Measurements from ENCODE around the gene KDELR3. TPM values are rescaled to one million over a fixed set of nuclear protein-coding genes. Genes with fewer than 3 reads are reported as not detected.

KDELR3 gene
- polyA plus RNA-seq, 1 of the 3 experiments (the other 2 are of a cell fraction): 17.1 TPM

DNA sequence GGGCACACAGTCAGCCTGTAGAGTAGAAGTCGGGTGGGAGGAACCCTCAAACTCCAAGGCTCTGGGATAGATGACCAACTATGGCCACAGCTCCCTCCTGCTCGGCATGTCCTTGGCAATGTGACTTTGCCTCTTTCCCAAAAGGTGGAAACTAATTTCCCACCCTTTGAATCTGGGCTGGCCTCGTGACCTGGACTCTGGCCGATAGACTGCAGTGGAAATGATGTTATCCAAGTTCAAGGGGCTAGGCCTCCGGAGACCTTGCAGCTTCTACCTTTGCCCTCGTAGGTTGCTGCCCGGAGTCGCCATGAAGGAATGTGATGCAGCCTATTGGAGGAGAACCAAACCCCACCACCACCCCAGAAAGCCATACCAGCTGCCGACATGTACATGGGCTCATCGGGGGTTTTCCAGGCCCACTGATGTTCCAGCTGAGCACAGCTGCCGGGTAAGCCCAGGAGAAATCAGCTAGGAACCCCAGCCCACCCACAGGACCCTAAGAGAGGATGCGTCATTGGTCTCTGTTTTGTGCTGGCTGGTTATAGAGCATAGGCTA, 43.3 kb upstream of the KDELR3 start:
- no peak for DNase-seq
- Histone ChIP-seq H3K4me3 (ENCODE audit: low read depth in 2 of 2, low read length in 1 of 2) (no peak overlapping the region), H3K9ac (no peak overlapping the region), H3K9me3 (no peaks in the 10 kb centered on the region), H3K27ac (ENCODE audit: low read depth in 2 of 2, low read length in 1 of 2) (no peak overlapping the region), H2AFZ (ENCODE audit: low read depth) (no peak overlapping the region), H3K27me3 (ENCODE audit: insufficient read depth) (no peaks in the 10 kb centered on the region), H3F3A (replicated peaks; ENCODE audit: insufficient read depth) (no peaks in the 10 kb centered on the region), H3K9me2 (no peaks in the 10 kb centered on the region), H3K79me2 (ENCODE audit: insufficient read depth) (no peaks in the 10 kb centered on the region), H4K20me1 (ENCODE audit: insufficient read depth) (no peaks in the 10 kb centered on the region), H3K4me1 (ENCODE audit: control insufficient read depth in 1 of 2, insufficient read depth in 2 of 2, low read depth in 1 of 2, low read length in 1 of 2) (no peaks in the 10 kb centered on the region), H3K36me3 (replicated peaks in 1 of 2; ENCODE audit: control insufficient read depth in 1 of 2, insufficient read depth in 2 of 2, low read length in 1 of 2) (no peaks in the 10 kb centered on the region), H3K4me2 (no peak overlapping the region)
- ChIA-PET POLR2A (no interaction called here), CTCF (no interaction called here)
- TF ChIP-seq RCOR1 (IDR thresholded peaks at IDR 0.05; ENCODE audit: low read length) (no peak), GATA2 (CRISPR knock-in tag; IDR thresholded peaks at IDR 0.05) (no peak), RAD21 (IDR thresholded peaks at IDR 0.05; ENCODE audit: low read length) (no peak)
- WGBS (ENCODE audit: low lambda C conversion rate): 58% methylated on average over 2 of the region's 12 CpGs

DNA sequence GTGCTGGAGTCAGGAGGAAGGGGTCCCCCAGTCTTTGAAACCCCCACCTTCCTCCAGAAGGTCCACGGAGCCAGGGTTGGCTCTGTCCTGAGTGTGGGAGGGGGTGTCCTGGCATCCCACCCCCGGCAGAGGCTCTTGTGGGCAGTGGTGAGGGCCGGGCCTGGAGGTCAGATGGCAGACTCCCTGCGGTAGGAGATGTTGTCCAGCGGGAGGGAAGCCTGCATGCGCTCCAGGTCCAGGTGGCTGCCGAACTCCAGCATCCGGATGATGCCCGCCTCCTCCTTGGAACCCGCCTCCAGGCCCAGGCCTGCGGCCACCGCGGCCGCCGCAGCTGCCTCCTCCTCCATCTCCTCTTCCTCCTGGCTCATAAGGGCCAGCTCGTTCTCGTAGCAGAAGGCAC, 41.3 kb upstream of the KDELR3 start:
- no peaks in the 10 kb centered on the region for H3K27me3 ChIP-seq (ENCODE audit: insufficient read depth)
- no peaks in the 10 kb centered on the region for H3K9me2 ChIP-seq
- H3K36me3 ChIP-seq (replicated peaks in 1 of 2; ENCODE audit: control insufficient read depth in 1 of 2, insufficient read depth in 2 of 2, low read length in 1 of 2): no peaks in the 10 kb centered on the region
- TF ChIP-seq RXRA (IDR thresholded peaks at IDR 0.05; ENCODE audit: borderline replicate concordance, low read depth): no peak
- no peak for TF ChIP-seq JUND (IDR thresholded peaks at IDR 0.05)
- TF ChIP-seq, protein P1, sequence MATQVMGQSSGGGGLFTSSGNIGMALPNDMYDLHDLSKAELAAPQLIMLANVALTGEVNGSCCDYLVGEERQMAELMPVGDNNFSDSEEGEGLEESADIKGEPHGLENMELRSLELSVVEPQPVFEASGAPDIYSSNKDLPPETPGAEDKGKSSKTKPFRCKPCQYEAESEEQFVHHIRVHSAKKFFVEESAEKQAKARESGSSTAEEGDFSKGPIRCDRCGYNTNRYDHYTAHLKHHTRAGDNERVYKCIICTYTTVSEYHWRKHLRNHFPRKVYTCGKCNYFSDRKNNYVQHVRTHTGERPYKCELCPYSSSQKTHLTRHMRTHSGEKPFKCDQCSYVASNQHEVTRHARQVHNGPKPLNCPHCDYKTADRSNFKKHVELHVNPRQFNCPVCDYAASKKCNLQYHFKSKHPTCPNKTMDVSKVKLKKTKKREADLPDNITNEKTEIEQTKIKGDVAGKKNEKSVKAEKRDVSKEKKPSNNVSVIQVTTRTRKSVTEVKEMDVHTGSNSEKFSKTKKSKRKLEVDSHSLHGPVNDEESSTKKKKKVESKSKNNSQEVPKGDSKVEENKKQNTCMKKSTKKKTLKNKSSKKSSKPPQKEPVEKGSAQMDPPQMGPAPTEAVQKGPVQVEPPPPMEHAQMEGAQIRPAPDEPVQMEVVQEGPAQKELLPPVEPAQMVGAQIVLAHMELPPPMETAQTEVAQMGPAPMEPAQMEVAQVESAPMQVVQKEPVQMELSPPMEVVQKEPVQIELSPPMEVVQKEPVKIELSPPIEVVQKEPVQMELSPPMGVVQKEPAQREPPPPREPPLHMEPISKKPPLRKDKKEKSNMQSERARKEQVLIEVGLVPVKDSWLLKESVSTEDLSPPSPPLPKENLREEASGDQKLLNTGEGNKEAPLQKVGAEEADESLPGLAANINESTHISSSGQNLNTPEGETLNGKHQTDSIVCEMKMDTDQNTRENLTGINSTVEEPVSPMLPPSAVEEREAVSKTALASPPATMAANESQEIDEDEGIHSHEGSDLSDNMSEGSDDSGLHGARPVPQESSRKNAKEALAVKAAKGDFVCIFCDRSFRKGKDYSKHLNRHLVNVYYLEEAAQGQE (IDR thresholded peaks at IDR 0.05; ENCODE audit: low read depth, low read length): no peak
- TF ChIP-seq, protein P2, sequence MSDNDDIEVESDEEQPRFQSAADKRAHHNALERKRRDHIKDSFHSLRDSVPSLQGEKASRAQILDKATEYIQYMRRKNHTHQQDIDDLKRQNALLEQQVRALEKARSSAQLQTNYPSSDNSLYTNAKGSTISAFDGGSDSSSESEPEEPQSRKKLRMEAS (IDR thresholded peaks at IDR 0.05; ENCODE audit: low read depth): no peak
- no peak for TF ChIP-seq FOSL2 (IDR thresholded peaks at IDR 0.05; ENCODE audit: borderline replicate concordance, low read depth)
- TF ChIP-seq, protein P3, sequence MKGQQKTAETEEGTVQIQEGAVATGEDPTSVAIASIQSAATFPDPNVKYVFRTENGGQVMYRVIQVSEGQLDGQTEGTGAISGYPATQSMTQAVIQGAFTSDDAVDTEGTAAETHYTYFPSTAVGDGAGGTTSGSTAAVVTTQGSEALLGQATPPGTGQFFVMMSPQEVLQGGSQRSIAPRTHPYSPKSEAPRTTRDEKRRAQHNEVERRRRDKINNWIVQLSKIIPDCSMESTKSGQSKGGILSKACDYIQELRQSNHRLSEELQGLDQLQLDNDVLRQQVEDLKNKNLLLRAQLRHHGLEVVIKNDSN (IDR thresholded peaks at IDR 0.05; ENCODE audit: borderline replicate concordance, low read depth): no peak
- TF ChIP-seq TAF1 (IDR thresholded peaks at IDR 0.05; ENCODE audit: borderline replicate concordance, low read depth, low read length): no peak
- TF ChIP-seq, protein P4, sequence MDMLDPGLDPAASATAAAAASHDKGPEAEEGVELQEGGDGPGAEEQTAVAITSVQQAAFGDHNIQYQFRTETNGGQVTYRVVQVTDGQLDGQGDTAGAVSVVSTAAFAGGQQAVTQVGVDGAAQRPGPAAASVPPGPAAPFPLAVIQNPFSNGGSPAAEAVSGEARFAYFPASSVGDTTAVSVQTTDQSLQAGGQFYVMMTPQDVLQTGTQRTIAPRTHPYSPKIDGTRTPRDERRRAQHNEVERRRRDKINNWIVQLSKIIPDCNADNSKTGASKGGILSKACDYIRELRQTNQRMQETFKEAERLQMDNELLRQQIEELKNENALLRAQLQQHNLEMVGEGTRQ (IDR thresholded peaks at IDR 0.05; ENCODE audit: borderline replicate concordance, low read depth, low read length): no peak
- no peak for TF ChIP-seq RAD21 (IDR thresholded peaks at IDR 0.05; ENCODE audit: low read length)
- TF ChIP-seq, protein P5, sequence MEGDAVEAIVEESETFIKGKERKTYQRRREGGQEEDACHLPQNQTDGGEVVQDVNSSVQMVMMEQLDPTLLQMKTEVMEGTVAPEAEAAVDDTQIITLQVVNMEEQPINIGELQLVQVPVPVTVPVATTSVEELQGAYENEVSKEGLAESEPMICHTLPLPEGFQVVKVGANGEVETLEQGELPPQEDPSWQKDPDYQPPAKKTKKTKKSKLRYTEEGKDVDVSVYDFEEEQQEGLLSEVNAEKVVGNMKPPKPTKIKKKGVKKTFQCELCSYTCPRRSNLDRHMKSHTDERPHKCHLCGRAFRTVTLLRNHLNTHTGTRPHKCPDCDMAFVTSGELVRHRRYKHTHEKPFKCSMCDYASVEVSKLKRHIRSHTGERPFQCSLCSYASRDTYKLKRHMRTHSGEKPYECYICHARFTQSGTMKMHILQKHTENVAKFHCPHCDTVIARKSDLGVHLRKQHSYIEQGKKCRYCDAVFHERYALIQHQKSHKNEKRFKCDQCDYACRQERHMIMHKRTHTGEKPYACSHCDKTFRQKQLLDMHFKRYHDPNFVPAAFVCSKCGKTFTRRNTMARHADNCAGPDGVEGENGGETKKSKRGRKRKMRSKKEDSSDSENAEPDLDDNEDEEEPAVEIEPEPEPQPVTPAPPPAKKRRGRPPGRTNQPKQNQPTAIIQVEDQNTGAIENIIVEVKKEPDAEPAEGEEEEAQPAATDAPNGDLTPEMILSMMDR (IDR thresholded peaks at IDR 0.05): no peak
- TF ChIP-seq SMC3 (IDR thresholded peaks at IDR 0.05; ENCODE audit: low read depth, low read length): no peak
- no peak for TF ChIP-seq POLR2AphosphoS5 (IDR thresholded peaks at IDR 0.05; ENCODE audit: low read depth, low read length)
- TF ChIP-seq TCF12 (IDR thresholded peaks at IDR 0.05): no peak
- TF ChIP-seq RCOR1 (IDR thresholded peaks at IDR 0.05; ENCODE audit: low read length): no peak
- no peak for TF ChIP-seq YY1 (IDR thresholded peaks at IDR 0.05; ENCODE audit: low read depth)
- TF ChIP-seq FOXM1 (IDR thresholded peaks at IDR 0.05; ENCODE audit: low read depth): no peak
- TF ChIP-seq EP300 (IDR thresholded peaks at IDR 0.05; ENCODE audit: borderline replicate concordance in 1 of 2, low read depth in 1 of 2, low read length in 1 of 2): no peak
- TF ChIP-seq, protein P6, sequence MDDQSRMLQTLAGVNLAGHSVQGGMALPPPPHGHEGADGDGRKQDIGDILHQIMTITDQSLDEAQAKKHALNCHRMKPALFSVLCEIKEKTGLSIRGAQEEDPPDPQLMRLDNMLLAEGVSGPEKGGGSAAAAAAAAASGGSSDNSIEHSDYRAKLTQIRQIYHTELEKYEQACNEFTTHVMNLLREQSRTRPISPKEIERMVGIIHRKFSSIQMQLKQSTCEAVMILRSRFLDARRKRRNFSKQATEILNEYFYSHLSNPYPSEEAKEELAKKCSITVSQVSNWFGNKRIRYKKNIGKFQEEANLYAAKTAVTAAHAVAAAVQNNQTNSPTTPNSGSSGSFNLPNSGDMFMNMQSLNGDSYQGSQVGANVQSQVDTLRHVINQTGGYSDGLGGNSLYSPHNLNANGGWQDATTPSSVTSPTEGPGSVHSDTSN (IDR thresholded peaks at IDR 0.05): no peak
- no peak for TF ChIP-seq ELF1 (IDR thresholded peaks at IDR 0.05)
- TF ChIP-seq SIN3A (IDR thresholded peaks at IDR 0.05; ENCODE audit: borderline replicate concordance, low read depth, low read length): no peak
- POLR2A ChIA-PET: no interaction called here
- H3K4me3 ChIP-seq (ENCODE audit: low read depth in 2 of 2, low read length in 1 of 2): no peak overlapping the region
- H3F3A ChIP-seq (replicated peaks; ENCODE audit: insufficient read depth): no peaks in the 10 kb centered on the region
- no peaks in the 10 kb centered on the region for H4K20me1 ChIP-seq (ENCODE audit: insufficient read depth)
- CTCF ChIA-PET: no interaction called here
- 100% methylated on average over 1 of the region's 17 CpGs for WGBS (ENCODE audit: low lambda C conversion rate)
- H3K9me3 ChIP-seq: no peaks in the 10 kb centered on the region
- no peaks in the 10 kb centered on the region for H3K79me2 ChIP-seq (ENCODE audit: insufficient read depth)
- no peak overlapping the region for H3K27ac ChIP-seq (ENCODE audit: low read depth in 2 of 2, low read length in 1 of 2)
- no peak for DNase-seq
- H3K4me2 ChIP-seq: no peak overlapping the region
- no peak overlapping the region for H2AFZ ChIP-seq (ENCODE audit: low read depth)
- no peak overlapping the region for H3K9ac ChIP-seq
- H3K4me1 ChIP-seq (ENCODE audit: control insufficient read depth in 1 of 2, insufficient read depth in 2 of 2, low read depth in 1 of 2, low read length in 1 of 2): no peaks in the 10 kb centered on the region
